HG03025 (cell line): ENCODE data around the gene PLAC8L1.
"Not testable (repeated sequence)": the region's sequence is repeated elsewhere in the genome, so short reads cannot be mapped to it uniquely, and the experiment has no call there.

ENCODE experiments used
- ATAC-seq: cut with Tn5 transposase; IDR thresholded peaks from one replicate; pipeline ENCODE4 v1.9.1; 2021; ENCODE audit warnings: mild to moderate bottlenecking, moderate library complexity; ENCODE audit not compliant: unreplicated experiment, low FRiP score

Gene PLAC8L1, protein sequence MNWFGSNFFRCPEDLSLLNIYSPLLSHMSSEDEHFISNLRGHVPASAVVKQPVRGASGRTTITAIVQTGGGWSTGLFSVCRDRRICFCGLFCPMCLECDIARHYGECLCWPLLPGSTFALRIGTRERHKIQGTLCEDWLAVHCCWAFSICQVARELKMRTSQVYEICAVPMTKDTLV

DNA sequence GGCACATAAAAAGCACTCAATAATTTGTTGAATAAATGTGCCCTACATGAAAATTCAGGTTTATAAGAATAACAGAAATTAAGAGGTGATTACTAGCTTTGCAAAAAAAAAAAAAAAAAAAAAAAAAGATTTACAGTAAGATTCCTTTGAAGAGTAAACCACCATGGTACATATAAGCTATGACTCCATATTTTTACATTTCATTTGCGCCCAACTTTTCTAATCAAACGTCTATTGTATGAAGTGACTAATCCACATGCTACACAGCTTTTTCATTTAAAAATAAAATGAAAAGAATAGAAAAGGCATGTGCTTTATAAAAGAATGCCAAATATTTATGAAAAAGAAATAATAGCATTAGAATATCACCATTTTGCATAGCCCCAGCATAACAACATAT lies at the start of gene PLAC8L1:
TSS of gene PLAC8L1 (minus strand) at position 101 of the 400 bp plus-strand sequence. CDS start 1,266 bp downstream, outside the sequence.
- ATAC-seq, result no peak

GRCh38 chr5:146151970-146152369 lies 46.6 kb upstream of the PLAC8L1 start:
- no peak for ATAC-seq

DNA sequence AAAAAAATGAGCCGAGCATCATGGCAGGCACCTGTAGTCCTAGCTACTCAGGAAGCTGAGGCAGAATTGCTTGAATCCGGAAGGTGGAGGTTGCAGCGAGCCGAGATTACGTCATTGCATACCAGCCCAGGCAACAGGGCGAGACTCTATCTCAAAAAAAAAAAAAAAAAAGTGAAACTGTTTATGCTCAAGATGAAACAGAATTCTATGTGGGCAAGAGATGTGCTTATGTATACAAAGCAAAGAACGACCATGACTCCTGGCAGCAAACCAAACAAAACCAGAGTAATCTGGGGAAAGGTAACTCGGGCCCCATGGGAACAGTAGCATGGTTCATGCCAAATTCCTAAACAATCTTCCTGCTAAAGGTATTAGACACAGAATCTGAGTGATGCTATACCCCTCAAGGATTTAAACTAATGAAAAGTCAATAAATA lies 32.6 kb upstream of the PLAC8L1 start:
- no peak for ATAC-seq

DNA sequence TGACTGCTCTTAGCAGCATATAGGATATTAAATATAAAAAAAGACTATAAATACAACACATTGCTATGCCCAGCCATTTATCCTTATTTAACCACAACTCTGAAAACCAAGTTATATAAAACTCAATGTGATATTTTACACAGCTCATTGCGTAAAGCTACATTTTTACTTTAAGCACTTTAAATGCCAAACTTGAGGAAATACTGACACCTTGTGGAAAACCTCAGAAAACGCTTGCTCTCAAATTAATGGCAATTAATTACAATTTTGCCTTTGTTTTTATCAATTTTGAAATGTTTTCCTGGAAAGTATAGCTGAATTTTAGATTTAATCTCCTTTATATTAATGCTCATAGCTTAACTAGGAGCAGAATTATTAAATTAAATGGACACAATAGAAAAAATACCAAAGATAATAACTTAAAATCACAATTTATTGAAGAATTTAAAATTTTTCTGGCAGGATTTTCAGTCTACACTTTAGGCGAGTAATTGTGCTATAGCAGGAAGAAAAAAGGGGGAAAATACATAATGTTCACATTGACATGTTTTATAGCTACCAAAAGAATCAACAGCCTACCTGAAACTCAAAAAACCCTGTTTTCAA lies 25.2 kb upstream of the PLAC8L1 start:
- no peak for ATAC-seq

GRCh38 chr5:146126068-146126467 lies 20.7 kb upstream of the PLAC8L1 start:
- no peak for ATAC-seq

GRCh38 chr5:146124580-146124979 lies 19.2 kb upstream of the PLAC8L1 start:
- no peak for ATAC-seq

DNA sequence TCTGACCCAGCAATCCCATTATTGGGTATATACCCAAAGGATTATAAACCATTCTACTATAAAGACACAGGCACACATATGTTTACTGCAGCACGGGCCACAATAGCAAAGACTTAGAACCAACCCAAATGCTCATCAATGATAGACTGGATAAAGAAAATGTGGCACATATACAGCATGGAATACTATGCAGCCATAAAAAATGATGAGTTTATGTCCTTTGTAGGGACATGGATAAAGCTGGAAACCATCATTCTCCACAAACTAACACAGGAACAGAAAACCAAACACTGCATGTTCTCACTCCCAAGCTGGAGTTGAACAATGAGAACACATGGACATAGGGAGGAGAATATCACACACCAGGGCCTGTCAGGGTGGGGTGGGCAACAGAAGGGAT lies 16.1 kb upstream of the PLAC8L1 start:
- ATAC-seq, result not testable (repeated sequence)

- no peak for ATAC-seq
Measured at GRCh38 chr5:146118322-146118721, 12.9 kb upstream of the PLAC8L1 start.

DNA sequence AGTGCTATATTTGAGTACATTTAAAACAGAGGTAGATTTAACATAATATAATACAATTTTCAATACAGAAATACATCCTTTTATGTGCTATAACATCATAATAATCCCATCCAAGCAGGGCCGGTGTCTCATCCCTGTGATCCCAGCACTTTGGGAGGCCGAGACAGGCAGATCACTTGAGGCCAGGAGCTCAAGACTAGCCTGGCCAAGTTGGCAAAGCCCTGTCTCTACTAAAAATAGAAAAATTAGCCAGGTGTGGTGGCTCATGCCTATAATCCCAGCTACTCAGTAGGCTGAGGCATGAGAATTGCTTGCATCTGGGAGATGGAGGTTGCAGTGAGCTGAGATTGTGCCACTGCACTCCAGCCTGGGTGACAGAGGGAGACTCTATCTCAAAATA lies 11.8 kb upstream of the PLAC8L1 start:
- not testable (repeated sequence) for ATAC-seq

DNA sequence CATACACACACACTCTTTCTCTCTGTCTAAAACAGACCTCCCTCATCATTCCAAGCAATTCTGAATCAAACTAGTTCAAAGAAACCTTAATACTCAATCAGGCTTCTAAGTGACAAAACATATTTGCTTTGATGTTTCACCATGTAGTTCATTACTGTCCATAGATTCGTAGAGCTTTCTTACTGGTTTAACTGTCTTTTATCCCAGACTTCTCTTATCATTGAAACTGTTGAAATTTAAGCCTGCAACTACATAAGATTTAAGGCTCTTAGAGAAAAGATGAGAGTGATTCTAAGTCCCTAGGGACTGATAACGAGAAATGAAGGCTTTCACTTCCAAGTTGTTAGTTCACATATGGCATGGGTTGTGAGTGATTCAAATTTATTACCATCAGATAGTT lies 11.0 kb upstream of the PLAC8L1 start:
- ATAC-seq, result no peak

DNA sequence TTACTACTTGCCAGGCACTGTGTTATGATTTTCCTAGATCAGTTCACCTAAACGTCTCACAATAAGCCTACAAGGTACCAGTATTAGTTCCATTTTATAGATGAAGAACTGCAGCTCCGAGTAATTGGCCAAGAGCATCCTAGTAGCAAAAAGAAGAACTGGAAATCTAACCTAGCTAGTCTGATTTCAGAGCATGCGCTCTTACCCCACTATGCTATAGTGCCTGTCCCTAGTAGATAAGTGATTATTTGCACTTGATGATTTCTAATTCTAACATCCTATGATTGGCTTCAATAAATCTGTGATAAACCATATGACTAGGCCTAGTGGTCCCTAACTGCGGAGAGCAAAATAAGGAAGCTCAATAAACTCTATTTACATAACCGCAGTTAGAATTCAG lies 7.1 kb upstream of the PLAC8L1 start:
- no peak for ATAC-seq

- no peak for ATAC-seq
Measured at GRCh38 chr5:146111409-146111808, 6.0 kb upstream of the PLAC8L1 start.

DNA sequence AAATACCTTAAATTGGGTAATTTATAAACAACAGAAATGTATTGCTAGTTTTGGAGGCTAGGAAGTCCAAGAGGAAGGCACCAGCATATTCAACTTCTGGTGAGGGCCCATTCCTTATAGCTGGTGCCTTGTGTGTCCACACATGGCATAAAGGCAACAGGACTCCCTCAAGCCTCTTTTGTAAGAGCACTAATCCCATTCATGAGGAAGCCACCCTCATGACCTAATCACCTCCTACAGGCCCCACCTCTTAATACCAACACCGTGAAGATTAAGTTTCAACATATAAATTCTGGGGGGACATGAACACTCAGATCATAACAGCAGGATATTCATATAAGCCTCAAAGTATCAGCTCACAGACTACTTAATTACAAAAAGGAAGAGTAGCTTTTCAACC lies 4.0 kb upstream of the PLAC8L1 start:
- no peak for ATAC-seq

DNA sequence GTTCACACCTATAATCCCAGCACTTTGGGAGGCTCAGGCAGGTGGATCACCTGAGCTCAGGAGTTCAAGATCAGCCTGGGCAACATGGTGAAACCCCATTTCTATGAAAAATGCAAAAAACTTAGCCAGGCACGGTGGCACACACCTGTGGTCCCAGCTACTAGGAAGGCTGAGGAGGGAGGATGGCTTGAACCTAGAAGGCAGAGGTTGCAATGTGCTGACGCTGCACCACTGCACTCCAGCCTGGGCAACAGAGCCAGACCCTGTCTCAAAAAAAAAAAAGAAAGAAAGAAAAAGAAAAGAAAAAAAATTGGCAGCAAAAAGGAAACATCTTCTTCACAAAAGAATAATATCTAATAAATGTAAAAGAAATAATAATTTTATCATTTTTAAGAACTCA lies 3.5 kb upstream of the PLAC8L1 start:
- not testable (repeated sequence) for ATAC-seq

GRCh38 chr5:146107901-146108300 lies 2.5 kb upstream of the PLAC8L1 start:
- ATAC-seq, result no peak

DNA sequence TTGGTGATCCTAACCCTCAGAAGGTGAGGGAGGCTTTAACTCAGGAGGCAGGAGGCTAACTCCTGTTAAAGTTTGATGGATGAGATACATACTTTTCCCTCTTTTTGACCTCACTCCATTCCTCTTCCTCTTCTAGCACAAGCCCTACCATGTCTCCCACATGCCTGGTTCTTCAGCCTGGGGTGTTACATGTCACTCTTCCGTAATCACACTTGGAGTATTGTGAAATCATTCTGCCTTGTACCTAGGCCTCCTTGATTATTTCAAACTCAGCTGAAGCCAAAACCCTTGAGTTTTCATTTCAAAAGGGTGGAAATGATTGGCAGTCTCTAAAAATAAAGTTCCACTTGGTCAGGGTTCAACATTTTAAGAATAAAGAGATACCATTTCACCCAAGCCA lies 1.8 kb downstream of the PLAC8L1 start:
- no peak for ATAC-seq

- ATAC-seq, result no peak
Measured at GRCh38 chr5:146101646-146102045, 3.7 kb downstream of the PLAC8L1 start.

DNA sequence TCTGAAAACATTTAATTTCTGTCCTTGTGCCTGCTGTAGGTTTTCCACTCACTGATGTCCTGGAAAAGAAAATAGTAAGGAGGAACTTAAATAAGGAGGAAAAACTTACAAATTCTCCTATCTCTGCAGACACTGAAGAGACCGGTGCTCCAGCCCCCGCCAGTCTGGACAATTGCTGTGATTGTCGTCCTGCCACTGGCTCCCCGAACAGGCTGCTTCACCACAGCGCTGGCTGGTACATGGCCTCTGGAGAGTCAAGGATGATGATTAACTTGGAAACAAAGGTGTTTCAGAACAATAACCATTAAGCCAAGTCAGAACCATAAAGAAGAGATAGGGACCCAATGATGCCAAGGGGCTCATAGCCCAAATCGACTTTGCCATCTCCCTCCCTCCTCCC lies 7.3 kb downstream of the PLAC8L1 start:
- ATAC-seq, result no peak

DNA sequence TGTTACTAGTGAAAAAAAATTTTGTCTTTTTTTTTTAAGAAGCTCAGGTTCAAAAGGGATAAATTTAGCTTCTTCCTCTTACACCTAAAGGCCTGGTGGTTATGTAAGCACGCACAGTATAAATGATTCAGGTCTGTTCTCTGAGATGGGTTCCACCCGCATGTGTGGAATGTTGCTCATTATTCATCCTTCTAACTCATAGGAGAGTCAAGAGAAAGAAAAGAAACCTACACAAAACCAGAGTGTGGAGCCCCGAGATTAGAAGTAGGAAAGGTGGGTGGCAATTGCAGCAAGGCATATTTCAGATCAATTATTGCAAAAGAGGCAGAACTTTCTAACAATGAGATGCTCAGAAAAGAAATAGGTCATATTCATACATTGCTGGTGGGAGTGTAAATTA lies 13.5 kb downstream of the PLAC8L1 start:
- ATAC-seq, result no peak

GRCh38 chr5:146089287-146089686 lies 16.1 kb downstream of the PLAC8L1 start:
- no peak for ATAC-seq

DNA sequence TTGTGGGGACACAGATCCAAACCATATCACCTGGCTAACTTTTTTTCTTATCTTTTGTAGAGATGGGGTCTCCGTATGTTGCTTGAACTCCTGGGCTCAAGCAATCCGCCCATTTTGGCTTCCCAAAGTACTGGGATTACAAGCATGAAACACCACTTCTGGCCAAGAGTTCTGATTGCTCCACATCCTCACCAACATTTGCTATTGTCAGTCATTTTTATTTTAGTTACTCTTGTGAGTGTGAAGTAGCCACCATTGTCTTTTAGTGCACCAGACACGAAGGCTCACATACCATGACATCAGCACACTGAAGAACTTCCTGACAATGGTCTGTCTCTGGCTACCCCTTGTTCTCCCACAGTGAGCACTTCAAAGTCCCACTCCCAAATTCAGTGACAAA lies 17.3 kb downstream of the PLAC8L1 start:
- no peak for ATAC-seq

DNA sequence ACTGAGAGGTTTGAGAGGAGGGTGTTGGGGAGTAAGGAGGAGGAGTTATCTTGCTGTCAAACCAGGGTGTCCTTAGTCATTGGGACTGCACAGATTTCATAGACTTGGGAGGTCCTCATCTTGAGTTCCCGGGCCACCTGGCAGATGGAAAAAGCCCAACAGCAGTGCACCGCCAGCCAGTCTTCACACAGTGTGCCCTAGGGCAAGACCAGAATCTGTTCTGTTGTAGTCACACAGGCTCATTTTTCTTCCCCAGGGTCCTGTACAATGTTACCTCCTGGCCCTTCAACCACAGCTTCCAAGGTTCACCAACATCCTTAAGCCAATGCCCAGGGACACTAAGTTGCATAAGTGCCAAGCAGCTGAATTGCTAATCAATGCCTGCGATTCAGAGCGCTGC lies 21.0 kb downstream of the PLAC8L1 start:
- ATAC-seq, result no peak

GRCh38 chr5:146082798-146083197 lies 22.6 kb downstream of the PLAC8L1 start:
- ATAC-seq, result peak; percentile 94
